PFSK-1 (cell line): ENCODE data around the gene VWA1.

ENCODE experiments used
- POLR2AphosphoS5 ChIP-seq: IDR thresholded peaks from 2 replicates; pipeline ENCODE4 v1.6.1; 2012; ENCODE audit warnings: low read depth, mild to moderate bottlenecking, control low read depth, low read length, moderate library complexity
- REST ChIP-seq, 2 experiments: IDR thresholded peaks; 2 replicates each; pipeline versions ENCODE4 v1.6.1 to v1.8.0; 2011 to 2012; ENCODE audit warnings: low read depth in 2 of 2, low read length in 2 of 2, control low read depth in 1 of 2, inconsistent platforms in 1 of 2, mild to moderate bottlenecking in 1 of 2, moderate library complexity in 1 of 2; ENCODE audit not compliant: insufficient read depth in 1 of 2

- no peak for TF ChIP-seq REST (IDR thresholded peaks at IDR 0.05; ENCODE audit: insufficient read depth in 1 of 2, low read depth in 2 of 2, low read length in 2 of 2)
- TF ChIP-seq POLR2AphosphoS5, result no peak
These were observed 8.9 kb upstream of the VWA1 start for GRCh38 chr1:1426496-1427105.
